Fibroblast of mammary gland (primary cell): Measurements from ENCODE around the gene MYL2.

ENCODE experiments used
- DNase-seq: peaks from one replicate; pipeline ENCODE4 v3.0.0-alpha.2; 2010; ENCODE audit warnings: low read depth
- H3K4me3 ChIP-seq: 2 replicates; pipeline ENCODE4 v1.5.1; 2011; ENCODE audit warnings: low read depth, mild to moderate bottlenecking, low read length, moderate library complexity; ENCODE audit not compliant: control insufficient read depth
- CTCF ChIP-seq: conservative IDR thresholded peaks from 2 replicates; pipeline ENCODE4 v1.5.1; 2011; ENCODE audit warnings: low read depth, low read length, inconsistent platforms; ENCODE audit not compliant: control insufficient read depth, insufficient read depth

The MYL2 gene

GRCh38 chr12:110936367-110937103 is 16.2 kb upstream of the MYL2 start:
- DNase-seq = no peak
- H3K4me3 ChIP-seq = no peak overlapping the region
- TF ChIP-seq CTCF = no peak

DNA sequence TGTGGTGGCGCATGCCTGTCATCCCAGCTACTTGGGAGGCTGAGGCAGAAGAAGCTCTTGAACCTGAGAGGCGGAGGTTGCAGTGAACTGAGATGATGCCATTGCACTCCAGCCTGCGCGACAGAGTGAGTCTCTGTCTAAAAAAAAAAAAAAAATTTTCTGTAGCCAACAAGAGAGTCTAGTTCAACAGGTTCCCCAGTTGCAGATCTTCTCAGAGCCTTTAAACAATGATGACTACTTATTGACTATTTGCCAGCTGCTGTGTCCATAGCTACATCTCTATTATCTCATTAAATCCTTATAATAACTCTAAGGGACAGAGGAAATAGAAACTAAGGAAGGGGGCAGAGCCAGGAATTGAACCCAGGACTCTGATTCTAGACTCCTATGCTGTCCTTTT is 15.2 kb upstream of the MYL2 start:
- H3K4me3 ChIP-seq = no peak overlapping the region
- TF ChIP-seq CTCF = no peak
- no peak for DNase-seq

DNA sequence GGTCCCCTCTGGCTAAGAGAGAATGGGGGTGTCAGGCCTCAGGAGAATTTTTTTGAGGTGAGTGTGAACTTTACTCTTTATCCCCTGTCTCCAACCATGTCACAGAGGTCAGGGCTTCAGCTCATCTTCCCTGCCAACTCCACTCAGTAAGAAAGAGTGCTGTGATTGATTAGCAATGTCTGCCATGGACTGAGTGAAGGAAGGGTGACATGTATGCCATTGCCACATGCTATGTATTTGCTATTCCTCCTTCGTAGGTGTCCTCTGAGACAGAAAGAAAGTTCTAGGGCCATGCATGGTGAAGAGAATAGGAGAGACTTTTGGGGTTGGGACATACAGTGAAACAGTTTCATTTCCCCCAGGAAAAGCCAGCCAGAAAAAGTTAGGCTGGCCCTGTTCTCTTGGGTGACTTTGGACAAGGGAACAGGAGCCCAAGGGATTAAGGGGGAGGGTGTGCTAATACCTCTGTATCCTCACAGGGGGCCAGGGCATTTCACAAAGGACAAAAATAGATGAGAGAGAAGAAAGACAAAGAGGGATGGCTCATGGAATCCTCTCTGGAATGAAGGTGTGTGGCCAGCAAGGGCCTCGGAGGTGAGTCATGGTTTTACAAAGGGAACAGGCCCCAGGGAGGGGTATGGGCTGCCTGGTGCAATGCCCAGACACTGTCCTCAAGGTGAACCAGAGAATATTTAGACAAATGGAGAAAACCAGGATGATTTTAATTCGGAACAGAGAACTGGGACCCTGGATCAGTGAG is 13.9 kb upstream of the MYL2 start:
- DNase-seq = no peak

GRCh38 chr12:110933326-110933974 is 13.1 kb upstream of the MYL2 start:
- H3K4me3 ChIP-seq = no peak overlapping the region
- TF ChIP-seq CTCF = no peak
- no peak for DNase-seq

More for the DNA sequence above, 13.9 kb upstream of the MYL2 start:
- H3K4me3 ChIP-seq = no peak overlapping the region
- no peak for TF ChIP-seq CTCF

- TF ChIP-seq CTCF = peak; percentile 42
- DNase-seq = no peak
- no peak overlapping the region for H3K4me3 ChIP-seq
These were observed 11.7 kb upstream of the MYL2 start for GRCh38 chr12:110932046-110932445.

GRCh38 chr12:110931315-110931728 is 10.9 kb upstream of the MYL2 start:
- no peak for TF ChIP-seq CTCF
- no peak for DNase-seq
- H3K4me3 ChIP-seq = no peak overlapping the region
